Psoas muscle (tissue), 8 donors: ENCODE data around the gene RINL. TPM values are rescaled to one million over a fixed set of nuclear protein-coding genes. Genes with fewer than 3 reads are reported as not detected.
A peak's percentile ranks its signal among the peaks of the same experiment; 100 is the strongest.

Experiments used
- ATAC-seq, 4 donors: fragments of 200-7000 bp; cut with Tn5 transposase; one replicate each; pipeline ENCODE4 v1.9.1; 2020; ENCODE audit warnings: moderate library complexity in 3 of 4, mild to moderate bottlenecking in 2 of 4
- DNase-seq, 2 donors: peaks; one replicate each; pipeline ENCODE4 v3.0.0-alpha.2; 2020
- H3K27ac ChIP-seq: fragments of 200-600 bp; one replicate; pipeline ENCODE4 v1.8.0; 2022
- H3K27me3 ChIP-seq, 3 donors: fragments of 200-600 bp in 1 of 3; one replicate each; pipeline versions ENCODE4 v1.6.1 to v1.8.0; 2013 to 2022; ENCODE audit warnings: low read length in 2 of 3, mild to moderate bottlenecking in 2 of 3, moderate library complexity in 1 of 3; ENCODE audit not compliant: insufficient read depth in 3 of 3
- H3K36me3 ChIP-seq, 2 donors: fragments of 200-600 bp in 1 of 2; one replicate each; pipeline versions ENCODE4 v1.6.1 to v1.8.0; 2013 to 2022; ENCODE audit warnings: low read depth in 1 of 2, mild to moderate bottlenecking in 1 of 2, moderate library complexity in 1 of 2; ENCODE audit not compliant: insufficient read depth in 1 of 2
- H3K4me1 ChIP-seq: fragments of 200-600 bp; one replicate; pipeline ENCODE4 v1.8.0; 2022
- H3K4me3 ChIP-seq: fragments of 200-600 bp; one replicate; pipeline ENCODE4 v1.8.0; 2022; ENCODE audit warnings: mild to moderate bottlenecking
- H3K9me3 ChIP-seq: fragments of 200-600 bp; one replicate; pipeline ENCODE4 v1.8.0; 2022
- WGBS, 3 donors: extraction: QIAGEN DNeasy Blood & Tissue Kit; methylation state at CpG; one replicate each; pipeline versions ENCODE4 v1.1.6 to v1.1.7; 2013; 5-methylcytosine and 5-hydroxymethylcytosine counted together
- intact Hi-C, 2 donors: fragments of 100-400 bp; cut with DNase I; formaldehyde crosslinking; loops; one replicate each; pipeline versions ENCODE4 v1.11.0 to v1.14.2; 2022
- polyA plus RNA-seq, 3 donors: library from polyadenylated mRNA; stranded (reverse); fragments of 200-250 nt; gene quantifications; one replicate each; pipeline ENCODE4 v1.2.3, GENCODE V29; 2013
- total RNA-seq, 4 donors: library from RNA; stranded (reverse); fragmentation: NEBNext Ultra II Directional in 2 of 4; extraction: Animal tissue kit (Norgen Biotek cat#: 25700) in 2 of 4; gene quantifications; one replicate each; pipeline versions ENCODE4 v1.2.1 to v1.2.4, GENCODE V29; 2021 to 2023
- TF ChIP-seq, protein P1 (sequence below): fragments of 200-600 bp; IDR thresholded peaks from one replicate; pipeline ENCODE4 v1.8.0; 2022; ENCODE audit warnings: antibody characterized with exemption
- donor health status: healthy with polysubstance abuse.
- donor health status: DM: no; HTN: no; CAD: no; lungs with moderate emphysema.
- donor health status: Bipolar disorder and iron deficiency.
- donor health status: healthy.
- donor health status: DM: yes; HTN: yes; CAD: no.
- donor health status: DM: no; HTN: no; CAD: no.
- donor health status: DM: no; HTN: no; CAD: no.
- donor health status: DM: yes; HTN: yes; CAD: no.

Gene RINL
- total and polyA plus RNA-seq, 7 donors, result 1.5 to 4.8 (median 2.2) TPM

DNA sequence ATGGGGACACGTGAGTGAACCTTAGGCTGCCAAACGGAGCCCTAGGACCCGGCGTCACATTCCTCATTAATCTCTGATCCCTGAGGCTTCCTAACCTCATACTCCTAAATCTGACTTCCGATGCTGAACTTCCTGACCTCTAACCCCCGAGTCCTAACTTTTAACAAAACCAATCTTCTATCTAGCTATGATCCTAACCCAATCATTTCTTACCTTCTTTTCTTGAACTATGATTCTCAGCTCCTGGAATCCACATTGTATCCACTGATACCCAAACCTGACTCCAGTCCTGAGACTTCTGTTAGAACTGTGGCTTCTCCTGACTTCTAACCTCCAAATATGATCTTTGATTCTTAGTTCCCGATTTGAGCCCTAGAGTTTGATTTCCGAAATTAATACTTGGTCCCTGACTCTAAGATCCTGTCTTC lies 22.1 kb upstream of the RINL start:
- no peaks in the 10 kb centered on the region for H3K27me3 ChIP-seq
- TF ChIP-seq, protein P1, sequence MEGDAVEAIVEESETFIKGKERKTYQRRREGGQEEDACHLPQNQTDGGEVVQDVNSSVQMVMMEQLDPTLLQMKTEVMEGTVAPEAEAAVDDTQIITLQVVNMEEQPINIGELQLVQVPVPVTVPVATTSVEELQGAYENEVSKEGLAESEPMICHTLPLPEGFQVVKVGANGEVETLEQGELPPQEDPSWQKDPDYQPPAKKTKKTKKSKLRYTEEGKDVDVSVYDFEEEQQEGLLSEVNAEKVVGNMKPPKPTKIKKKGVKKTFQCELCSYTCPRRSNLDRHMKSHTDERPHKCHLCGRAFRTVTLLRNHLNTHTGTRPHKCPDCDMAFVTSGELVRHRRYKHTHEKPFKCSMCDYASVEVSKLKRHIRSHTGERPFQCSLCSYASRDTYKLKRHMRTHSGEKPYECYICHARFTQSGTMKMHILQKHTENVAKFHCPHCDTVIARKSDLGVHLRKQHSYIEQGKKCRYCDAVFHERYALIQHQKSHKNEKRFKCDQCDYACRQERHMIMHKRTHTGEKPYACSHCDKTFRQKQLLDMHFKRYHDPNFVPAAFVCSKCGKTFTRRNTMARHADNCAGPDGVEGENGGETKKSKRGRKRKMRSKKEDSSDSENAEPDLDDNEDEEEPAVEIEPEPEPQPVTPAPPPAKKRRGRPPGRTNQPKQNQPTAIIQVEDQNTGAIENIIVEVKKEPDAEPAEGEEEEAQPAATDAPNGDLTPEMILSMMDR, result no peak
- ATAC-seq (no peak), DNase-seq (no peak)
- H3K4me3 ChIP-seq, result peak overlapping the region; percentile 87
- H3K27ac ChIP-seq, result peak overlapping the region; percentile 96
- intact Hi-C loops, result no loop called here
- H3K9me3 ChIP-seq, result no peaks in the 10 kb centered on the region
- peaks cover 40% of the 10 kb centered on the region for H3K4me1 ChIP-seq
- 3 to 6% (median 4%) methylated on average over 8 of the region's 8 CpGs for WGBS, 3 donors
- peaks cover 0 to 29% of the 10 kb centered on the region in 2 donors for H3K36me3 ChIP-seq

DNA sequence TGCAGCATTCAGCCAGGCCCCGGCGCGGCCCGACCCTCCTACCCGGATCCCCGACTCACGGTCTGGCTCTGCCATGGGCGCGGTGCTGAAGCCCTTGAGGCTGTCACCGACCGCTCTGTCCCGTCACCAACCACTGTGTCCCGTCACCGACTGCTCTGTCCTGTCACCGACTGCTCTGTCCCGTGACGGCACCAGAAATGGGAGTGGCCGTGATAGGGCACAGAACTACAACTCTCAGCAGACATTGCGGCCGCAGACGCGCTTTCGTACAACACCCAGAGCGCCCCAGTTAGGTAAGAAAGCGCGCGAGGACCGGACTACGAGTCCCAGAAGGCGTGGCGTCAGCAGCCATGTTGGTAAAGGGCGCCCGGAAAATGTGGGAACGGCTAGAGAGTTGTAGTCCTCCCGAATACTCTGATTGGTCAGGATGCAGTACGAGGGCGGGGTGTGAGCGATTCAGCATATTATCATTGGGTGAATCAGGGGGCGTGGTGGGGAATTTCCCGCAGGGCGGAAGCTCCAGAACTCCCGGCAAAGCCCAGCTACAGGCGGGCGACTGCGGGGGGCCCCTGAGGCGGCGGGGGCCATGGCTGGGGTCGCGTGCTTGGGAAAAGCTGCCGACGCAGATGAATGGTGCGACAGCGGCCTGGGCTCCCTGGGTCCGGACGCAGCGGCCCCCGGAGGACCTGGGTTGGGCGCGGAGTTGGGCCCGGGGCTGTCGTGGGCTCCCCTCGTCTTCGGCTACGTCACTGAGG lies 21.5 kb upstream of the RINL start, which contains the start of the genes NFKBIB and SIRT2:
TSS of gene NFKBIB (plus strand) at position 523 of the 755 bp plus-strand sequence. CDS start at position 587, 64 bp downstream.
TSS of gene SIRT2 (minus strand) at position 172 of the 755 bp plus-strand sequence. CDS start at position 75, 97 bp downstream.
- intact Hi-C loops, result loop anchor here in 1 of 2 donors (1.0 kb wide), 1 partner anchor 252 kb away; the partner anchor contains the start of gene ACTN4
- no peaks in the 10 kb centered on the region for H3K9me3 ChIP-seq
- H3K27me3 ChIP-seq, result no peaks in the 10 kb centered on the region

DNA sequence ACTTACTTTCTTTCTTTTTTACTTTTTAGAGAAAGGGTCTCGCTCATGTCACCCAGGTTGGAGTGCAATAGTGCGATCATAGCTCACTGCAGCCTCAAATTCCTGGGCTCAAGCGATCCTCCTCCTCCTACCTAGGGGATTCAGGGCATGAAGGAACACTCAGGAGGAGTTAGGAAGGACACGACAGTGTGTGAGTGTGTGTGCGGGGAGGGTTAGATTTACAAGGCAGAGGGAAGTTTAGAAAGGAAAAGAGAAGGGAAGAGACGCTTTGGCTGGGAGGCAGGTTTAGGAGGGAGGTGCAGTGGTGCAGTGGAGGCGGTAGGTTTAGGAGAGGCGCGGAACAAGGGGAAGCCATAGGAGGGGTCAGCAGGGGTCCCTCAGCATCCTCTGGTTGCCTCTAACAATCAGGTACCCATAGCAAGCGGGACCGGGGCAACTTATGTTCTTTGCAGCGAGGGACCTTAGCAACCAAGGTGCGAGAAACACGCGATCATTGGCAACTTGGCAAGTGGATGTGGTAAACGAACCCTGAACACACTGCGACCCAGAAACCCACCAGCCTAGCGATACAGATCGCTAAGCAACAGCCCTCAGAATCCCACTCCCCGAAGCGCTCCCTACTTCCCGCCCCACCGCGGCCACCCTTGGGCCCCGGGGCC lies 20.8 kb upstream of the RINL start:
- ATAC-seq, result peak in 3 of 4 donors; percentile 4 to 12 (median 5)
- H3K36me3 ChIP-seq, result peaks cover 0 to 17% of the 10 kb centered on the region in 2 donors
- intact Hi-C loops, result loop anchor here in 1 of 2 donors (1.0 kb wide), 1 partner anchor 252 kb away; the partner anchor contains the start of gene ACTN4
- no peaks in the 10 kb centered on the region for H3K9me3 ChIP-seq
- 1 to 5% (median 3%) methylated on average over 20 to 25 of the region's 25 CpGs for WGBS, 3 donors
- no peak for DNase-seq
- peak overlapping the region; percentile 96 for H3K27ac ChIP-seq
- peaks cover 51% of the 10 kb centered on the region for H3K4me1 ChIP-seq
- peak overlapping the region; percentile 87 for H3K4me3 ChIP-seq
- TF ChIP-seq, protein P1, result no peak
- H3K27me3 ChIP-seq, result no peaks in the 10 kb centered on the region

More for the DNA sequence above, 21.5 kb upstream of the RINL start, which contains the start of the genes NFKBIB and SIRT2:
- Histone ChIP-seq H3K4me1 (peaks cover 45% of the 10 kb centered on the region), H3K27ac (peak within 1 kb of the TSS; percentile 96), H3K4me3 (peak within 1 kb of the TSS; percentile 87), H3K36me3 (peaks cover 0 to 23% of the 10 kb centered on the region in 2 donors)
- DNase-seq (peak; percentile 100), ATAC-seq (peak; percentile 95 to 96 (median 96))
- TF ChIP-seq, protein P1, result no peak
- 0% methylated on average over 60 to 64 of the region's 64 CpGs for WGBS, 3 donors

DNA sequence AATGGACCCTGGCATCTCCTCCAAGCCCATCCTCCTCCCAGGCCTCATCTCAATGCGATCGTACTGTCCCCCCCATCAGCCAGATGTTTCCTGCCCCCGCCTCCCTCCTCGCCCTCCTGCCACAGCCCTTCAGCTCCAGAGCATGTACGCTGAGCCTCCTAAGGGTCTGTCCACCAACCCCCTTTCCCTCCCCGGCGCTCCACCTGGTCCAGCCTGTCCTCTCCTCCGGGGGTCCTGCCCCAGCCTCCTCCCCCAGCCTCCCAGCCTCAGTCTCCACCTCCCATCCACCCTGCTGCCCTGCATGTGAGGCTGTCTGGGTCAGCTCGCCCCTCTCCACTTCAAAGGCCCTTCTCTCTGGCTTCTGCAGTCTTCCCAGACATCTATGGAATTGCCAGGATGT lies 16.9 kb upstream of the RINL start:
- Histone ChIP-seq H3K27me3 (no peaks in the 10 kb centered on the region), H3K9me3 (no peaks in the 10 kb centered on the region), H3K27ac (peak overlapping the region; percentile 80), H3K4me1 (peaks cover 69% of the 10 kb centered on the region), H3K36me3 (peaks cover 0 to 34% of the 10 kb centered on the region in 2 donors), H3K4me3 (no peak overlapping the region)
- no peak for ATAC-seq
- intact Hi-C loops, result loop anchor here in 1 of 2 donors (5.0 kb wide), 1 partner anchor 43 kb away; no protein-coding TSS in a partner anchor
- TF ChIP-seq, protein P1, result no peak
- 43 to 44% (median 44%) methylated on average over 7 to 9 of the region's 9 CpGs for WGBS, 3 donors
- no peak for DNase-seq
